NB4 (cell line): ENCODE measurements around the gene BRD1.

Experiments used
- CTCF ChIP-seq: IDR thresholded peaks from one replicate; pipeline ENCODE4 v1.5.1; 2012; ENCODE audit warnings: low read depth, low read length
- MAX ChIP-seq: IDR thresholded peaks from 2 replicates; pipeline ENCODE4 v1.6.1; 2011; ENCODE audit warnings: low read depth, low read length
- MYC ChIP-seq: IDR thresholded peaks from 2 replicates; pipeline ENCODE4 v1.6.1; 2011; ENCODE audit warnings: low read depth, low read length
- POLR2A ChIP-seq: IDR thresholded peaks from 2 replicates; pipeline ENCODE4 v1.6.1; 2011; ENCODE audit warnings: mild to moderate bottlenecking; ENCODE audit not compliant: insufficient read length; ENCODE audit errors: extremely low read depth

- TF ChIP-seq CTCF (no peak), POLR2A (no peak), MYC (no peak), MAX (no peak)
Measured at GRCh38 chr22:49751966-49752597, 75.6 kb downstream of the BRD1 start.
